Fibroblast of lung (primary cell): Measurements from ENCODE around the gene GGA3. TPM values are rescaled to one million over a fixed set of nuclear protein-coding genes. Genes with fewer than 3 reads are reported as not detected.

Source experiments
- DNase-seq, 2 donors: peaks; one replicate each; pipeline versions ENCODE4 v3.0.0 to v3.0.0-alpha.2; 2010; ENCODE audit warnings: low read depth in 2 of 2
- H2AFZ ChIP-seq: 2 replicates; pipeline ENCODE4 v1.5.1; 2012; ENCODE audit warnings: low read length, control low read depth, inconsistent platforms
- H3K27ac ChIP-seq: 2 replicates; pipeline ENCODE4 v1.5.1; 2011; ENCODE audit warnings: low read length, control low read depth; ENCODE audit not compliant: insufficient read depth
- H3K27me3 ChIP-seq: 2 replicates; pipeline ENCODE4 v1.5.1; 2011; ENCODE audit warnings: mild to moderate bottlenecking, low read length; ENCODE audit not compliant: control insufficient read depth, insufficient read depth
- H3K36me3 ChIP-seq: 2 replicates; pipeline ENCODE4 v1.5.1; 2011; ENCODE audit warnings: low read length; ENCODE audit not compliant: control insufficient read depth, insufficient read depth
- H3K4me1 ChIP-seq: 2 replicates; pipeline ENCODE4 v1.5.1; 2011; ENCODE audit warnings: low read length; ENCODE audit not compliant: control insufficient read depth, insufficient read depth; ENCODE audit errors: extremely low read depth
- H3K4me2 ChIP-seq: 2 replicates; pipeline ENCODE4 v1.5.1; 2011; ENCODE audit warnings: low read length, control low read depth; ENCODE audit not compliant: insufficient read depth; ENCODE audit errors: extremely low read depth
- H3K4me3 ChIP-seq, 4 experiments: fragments of 200-600 bp in 1 of 4; sonication (generic) in 1 of 4; replicated peaks in 1 of 4; 2 replicates each; pipeline ENCODE4 v1.5.1; 2011 to 2016; ENCODE audit warnings: low read length in 4 of 4, low read depth in 3 of 4, mild to moderate bottlenecking in 3 of 4, control low read depth in 2 of 4, inconsistent platforms in 1 of 4, mixed read lengths in 1 of 4; ENCODE audit not compliant: insufficient read depth in 1 of 4; ENCODE audit errors: control extremely low read depth in 1 of 4
- H3K79me2 ChIP-seq: 2 replicates; pipeline ENCODE4 v1.5.1; 2012; ENCODE audit warnings: mild to moderate bottlenecking, low read length, inconsistent platforms; ENCODE audit not compliant: control insufficient read depth, insufficient read depth
- H3K9ac ChIP-seq: 2 replicates; pipeline ENCODE4 v1.5.1; 2011; ENCODE audit warnings: mild to moderate bottlenecking, low read length, control low read depth; ENCODE audit not compliant: insufficient read depth
- H3K9me3 ChIP-seq: 2 replicates; pipeline ENCODE4 v1.5.1; 2012; ENCODE audit warnings: low read depth, low read length; ENCODE audit not compliant: control insufficient read depth, insufficient read depth
- H4K20me1 ChIP-seq: 2 replicates; pipeline ENCODE4 v1.5.1; 2011; ENCODE audit warnings: low read length; ENCODE audit not compliant: control insufficient read depth, insufficient read depth; ENCODE audit errors: extremely low read depth
- EZH2 ChIP-seq: IDR thresholded peaks from 2 replicates; pipeline ENCODE4 v1.5.1; 2012; ENCODE audit warnings: low read length, control low read depth, mild to moderate bottlenecking; ENCODE audit errors: missing control alignments
- polyA plus RNA-seq, 2 donors: library from polyadenylated mRNA; depleted of rRNA in 1 of 2; stranded (reverse) in 1 of 2; unstranded in 1 of 2; fragments of >200 nt; gene quantifications; 2 replicates each; pipeline ENCODE4 v1.2.1, GENCODE V29; 2011 to 2012; ENCODE audit warnings: missing spikeins in 1 of 2
- total RNA-seq: library from RNA; depleted of rRNA; stranded (reverse); fragments of >200 nt; gene quantifications from 2 replicates; pipeline ENCODE4 v1.2.1, GENCODE V29; 2014
- TF ChIP-seq, protein P1 (sequence below), 2 donors: IDR thresholded peaks in 1 of 2; conservative IDR thresholded peaks in 1 of 2; 1 replicate in 1 of 2; 2 replicates in 1 of 2; pipeline ENCODE4 v1.5.1; 2011 to 2012; ENCODE audit warnings: low read length in 2 of 2, control low read depth in 1 of 2, inconsistent platforms in 1 of 2, low read depth in 1 of 2, mild to moderate bottlenecking in 1 of 2

Gene GGA3
- total and polyA plus RNA-seq, 2 donors (not counting 1 experiment from before 2014, with no cell fraction given) = 13.0 to 14.4 TPM

DNA sequence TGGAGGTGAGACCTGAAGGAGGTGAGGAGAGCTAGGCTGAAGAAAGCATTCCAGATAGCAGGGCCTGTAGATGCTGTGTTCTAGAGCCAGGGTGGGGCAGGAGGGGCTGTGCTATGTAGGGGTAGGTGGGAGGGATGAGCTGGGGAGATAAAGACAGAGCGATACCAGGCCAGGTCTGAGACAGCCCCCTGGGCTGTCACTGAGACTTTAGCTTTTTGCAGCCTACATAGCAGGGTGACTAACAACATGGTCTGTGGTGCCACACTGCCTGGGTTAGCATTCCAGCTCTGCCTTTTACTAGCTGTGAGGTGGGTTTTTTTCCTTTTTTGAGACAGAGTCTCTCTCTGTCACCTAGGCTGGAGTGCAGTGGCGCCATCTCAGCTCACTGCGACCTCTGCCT, 41.6 kb downstream of the GGA3 start:
- H3K4me2 ChIP-seq = no peak overlapping the region
- H3K4me3 ChIP-seq = no peak overlapping the region
- H2AFZ ChIP-seq = no peak overlapping the region
- H3K27ac ChIP-seq = no peak overlapping the region
- no peaks in the 10 kb centered on the region for H3K9me3 ChIP-seq
- no peaks in the 10 kb centered on the region for H4K20me1 ChIP-seq
- peaks cover 8% of the 10 kb centered on the region for H3K36me3 ChIP-seq
- H3K27me3 ChIP-seq = no peaks in the 10 kb centered on the region
- TF ChIP-seq, protein P1, sequence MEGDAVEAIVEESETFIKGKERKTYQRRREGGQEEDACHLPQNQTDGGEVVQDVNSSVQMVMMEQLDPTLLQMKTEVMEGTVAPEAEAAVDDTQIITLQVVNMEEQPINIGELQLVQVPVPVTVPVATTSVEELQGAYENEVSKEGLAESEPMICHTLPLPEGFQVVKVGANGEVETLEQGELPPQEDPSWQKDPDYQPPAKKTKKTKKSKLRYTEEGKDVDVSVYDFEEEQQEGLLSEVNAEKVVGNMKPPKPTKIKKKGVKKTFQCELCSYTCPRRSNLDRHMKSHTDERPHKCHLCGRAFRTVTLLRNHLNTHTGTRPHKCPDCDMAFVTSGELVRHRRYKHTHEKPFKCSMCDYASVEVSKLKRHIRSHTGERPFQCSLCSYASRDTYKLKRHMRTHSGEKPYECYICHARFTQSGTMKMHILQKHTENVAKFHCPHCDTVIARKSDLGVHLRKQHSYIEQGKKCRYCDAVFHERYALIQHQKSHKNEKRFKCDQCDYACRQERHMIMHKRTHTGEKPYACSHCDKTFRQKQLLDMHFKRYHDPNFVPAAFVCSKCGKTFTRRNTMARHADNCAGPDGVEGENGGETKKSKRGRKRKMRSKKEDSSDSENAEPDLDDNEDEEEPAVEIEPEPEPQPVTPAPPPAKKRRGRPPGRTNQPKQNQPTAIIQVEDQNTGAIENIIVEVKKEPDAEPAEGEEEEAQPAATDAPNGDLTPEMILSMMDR (conservative IDR thresholded peaks at IDR 0.05 in 1 of 2, IDR thresholded peaks at IDR 0.05 in 1 of 2; ENCODE audit: low read depth in 1 of 2, low read length in 2 of 2) = no peak
- no peak for TF ChIP-seq EZH2
- no peak overlapping the region for H3K9ac ChIP-seq
- H3K79me2 ChIP-seq = no peaks in the 10 kb centered on the region
- DNase-seq = no peak
- H3K4me1 ChIP-seq = no peaks in the 10 kb centered on the region

DNA sequence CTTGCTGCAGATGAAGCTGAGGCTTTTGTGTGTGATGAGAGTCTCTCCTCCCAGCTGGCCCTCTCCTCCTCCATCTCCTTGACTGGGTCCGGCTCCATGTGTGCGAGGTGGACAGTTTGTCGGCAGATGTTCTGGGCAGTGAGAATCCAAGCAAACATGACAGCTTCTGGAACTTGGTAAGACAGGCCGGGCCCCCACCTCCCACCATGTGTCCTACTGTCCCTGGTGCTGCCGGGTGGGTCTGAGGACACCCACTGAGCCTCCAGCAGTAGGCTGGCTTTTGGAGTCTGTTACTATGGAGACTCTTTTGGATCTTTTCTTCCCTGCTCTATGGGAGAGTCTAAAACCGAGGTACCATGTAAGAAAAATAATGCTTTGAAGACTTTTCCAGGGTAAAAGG, 43.3 kb downstream of the GGA3 start:
- TF ChIP-seq, protein P1 (conservative IDR thresholded peaks at IDR 0.05 in 1 of 2, IDR thresholded peaks at IDR 0.05 in 1 of 2; ENCODE audit: low read depth in 1 of 2, low read length in 2 of 2) = no peak
- TF ChIP-seq EZH2 = no peak
- no peaks in the 10 kb centered on the region for H3K4me1 ChIP-seq
- peaks cover 9% of the 10 kb centered on the region for H3K36me3 ChIP-seq
- no peak for DNase-seq
- H3K27me3 ChIP-seq = no peaks in the 10 kb centered on the region
- no peak overlapping the region for H3K27ac ChIP-seq
- H4K20me1 ChIP-seq = no peaks in the 10 kb centered on the region
- no peaks in the 10 kb centered on the region for H3K9me3 ChIP-seq
- no peak overlapping the region for H3K4me2 ChIP-seq
- H3K4me3 ChIP-seq = no peak overlapping the region
- H3K9ac ChIP-seq = no peak overlapping the region
- H3K79me2 ChIP-seq = no peaks in the 10 kb centered on the region
- H2AFZ ChIP-seq = no peak overlapping the region

DNA sequence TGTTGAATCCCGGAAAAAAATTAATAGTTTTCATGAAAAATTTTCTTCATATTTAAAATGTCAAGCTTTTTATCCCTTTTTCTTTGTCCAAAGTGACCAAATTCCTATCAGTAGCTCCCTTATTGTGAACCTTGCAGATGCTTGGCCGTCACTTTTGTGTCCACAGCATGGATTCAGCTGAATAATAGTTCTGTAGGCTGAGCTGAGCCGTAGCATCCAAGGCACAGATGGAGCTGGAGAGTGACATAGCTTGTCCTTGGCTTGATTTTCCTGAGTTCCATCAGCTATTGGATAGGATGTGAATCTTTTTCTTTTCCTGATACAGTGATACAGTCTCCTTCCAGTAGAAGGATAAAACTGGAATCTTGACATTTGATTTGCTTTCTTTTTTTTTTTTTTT, 52.3 kb downstream of the GGA3 start:
- no peaks in the 10 kb centered on the region for H3K4me1 ChIP-seq
- H4K20me1 ChIP-seq = no peaks in the 10 kb centered on the region
- H3K27ac ChIP-seq = no peak overlapping the region
- H3K4me3 ChIP-seq = no peak overlapping the region
- H3K36me3 ChIP-seq = peaks cover 7% of the 10 kb centered on the region
- no peak overlapping the region for H3K9ac ChIP-seq
- no peak for TF ChIP-seq EZH2
- TF ChIP-seq, protein P1 (conservative IDR thresholded peaks at IDR 0.05 in 1 of 2, IDR thresholded peaks at IDR 0.05 in 1 of 2; ENCODE audit: low read depth in 1 of 2, low read length in 2 of 2) = no peak
- H3K79me2 ChIP-seq = peaks cover 33% of the 10 kb centered on the region
- DNase-seq = no peak
- H2AFZ ChIP-seq = no peak overlapping the region
- no peak overlapping the region for H3K4me2 ChIP-seq
- H3K9me3 ChIP-seq = no peaks in the 10 kb centered on the region
- H3K27me3 ChIP-seq = no peaks in the 10 kb centered on the region
